Ectodermal cell (in vitro differentiated cells): ENCODE data around the gene TP53I11.

Experiments used
- H3K27ac ChIP-seq: 2 replicates; pipeline ENCODE4 v1.7.0; 2013; ENCODE audit warnings: mild to moderate bottlenecking, low read depth, low read length; ENCODE audit not compliant: insufficient read depth, poor library complexity, severe bottlenecking
- H3K27me3 ChIP-seq: 2 replicates; pipeline ENCODE4 v1.7.0; 2013; ENCODE audit warnings: mild to moderate bottlenecking, low read length; ENCODE audit not compliant: insufficient read depth, control insufficient read depth, poor library complexity, severe bottlenecking
- H3K36me3 ChIP-seq: one replicate; pipeline ENCODE4 v1.7.0; 2013; ENCODE audit warnings: low read length; ENCODE audit not compliant: control insufficient read depth, insufficient read depth
- H3K4me1 ChIP-seq: one replicate; pipeline ENCODE4 v1.7.0; 2013; ENCODE audit warnings: low read length; ENCODE audit not compliant: control insufficient read depth, insufficient read depth
- H3K4me3 ChIP-seq: 2 replicates; pipeline ENCODE4 v1.7.0; 2013; ENCODE audit warnings: low read depth, low read length, control low read depth; ENCODE audit not compliant: insufficient read depth
- H3K9me3 ChIP-seq: 2 replicates; pipeline ENCODE4 v1.7.0; 2013; ENCODE audit warnings: mild to moderate bottlenecking, low read length, moderate library complexity; ENCODE audit not compliant: control insufficient read depth
- whole genome bisulfite sequencing, 2 experiments: methylation state at CpG; one replicate each; pipeline ENCODE4 v1.1.7; 2013; ENCODE audit warnings: missing lambda C conversion rate in 2 of 2; 5-methylcytosine and 5-hydroxymethylcytosine counted together

The TP53I11 gene

GRCh38 chr11:44916331-44916730 lies 34.4 kb downstream of the TP53I11 start:
- no peaks in the 10 kb centered on the region for H3K27me3 ChIP-seq
- no peaks in the 10 kb centered on the region for H3K36me3 ChIP-seq
- no peaks in the 10 kb centered on the region for H3K9me3 ChIP-seq
- WGBS, 2 experiments: 95 to 97% methylated on average over 8 of the region's 8 CpGs
- peaks cover 6% of the 10 kb centered on the region for H3K4me1 ChIP-seq
- H3K4me3 ChIP-seq: no peak overlapping the region
- H3K27ac ChIP-seq: no peak overlapping the region

- H3K36me3 ChIP-seq: no peaks in the 10 kb centered on the region
- H3K27ac ChIP-seq: no peak overlapping the region
- 94 to 97% methylated on average over 10 of the region's 10 CpGs for WGBS, 2 experiments
- no peaks in the 10 kb centered on the region for H3K27me3 ChIP-seq
- H3K9me3 ChIP-seq: no peaks in the 10 kb centered on the region
- H3K4me1 ChIP-seq: peaks cover 13% of the 10 kb centered on the region
- H3K4me3 ChIP-seq: no peak overlapping the region
These were observed 35.1 kb downstream of the TP53I11 start for GRCh38 chr11:44915621-44916020.

- peaks cover 13% of the 10 kb centered on the region for H3K4me1 ChIP-seq
- no peaks in the 10 kb centered on the region for H3K9me3 ChIP-seq
- no peak overlapping the region for H3K4me3 ChIP-seq
- no peak overlapping the region for H3K27ac ChIP-seq
- no peaks in the 10 kb centered on the region for H3K36me3 ChIP-seq
- no peaks in the 10 kb centered on the region for H3K27me3 ChIP-seq
- WGBS, 2 experiments: 79 to 82% methylated on average over 10 of the region's 10 CpGs
These were observed 35.7 kb downstream of the TP53I11 start for GRCh38 chr11:44915004-44915403.

- Histone ChIP-seq H3K36me3 (no peaks in the 10 kb centered on the region), H3K4me3 (no peak overlapping the region), H3K9me3 (no peaks in the 10 kb centered on the region), H3K27ac (no peak overlapping the region), H3K27me3 (no peaks in the 10 kb centered on the region), H3K4me1 (peaks cover 18% of the 10 kb centered on the region)
- WGBS, 2 experiments: 97% methylated on average over 2 of the region's 2 CpGs
These were observed 36.6 kb downstream of the TP53I11 start for GRCh38 chr11:44914105-44914504.

- Histone ChIP-seq H3K36me3 (no peaks in the 10 kb centered on the region), H3K9me3 (no peaks in the 10 kb centered on the region), H3K4me1 (peaks cover 20% of the 10 kb centered on the region), H3K4me3 (no peak overlapping the region), H3K27me3 (no peaks in the 10 kb centered on the region), H3K27ac (no peak overlapping the region)
These were observed 37.2 kb downstream of the TP53I11 start for GRCh38 chr11:44913502-44913901.

GRCh38 chr11:44912270-44912987 lies 38.3 kb downstream of the TP53I11 start:
- no peak overlapping the region for H3K4me3 ChIP-seq
- H3K27me3 ChIP-seq: no peaks in the 10 kb centered on the region
- H3K4me1 ChIP-seq: peaks cover 23% of the 10 kb centered on the region
- 65 to 66% methylated on average over 12 of the region's 12 CpGs for WGBS, 2 experiments
- no peaks in the 10 kb centered on the region for H3K9me3 ChIP-seq
- H3K36me3 ChIP-seq: no peaks in the 10 kb centered on the region
- H3K27ac ChIP-seq: no peak overlapping the region

GRCh38 chr11:44911029-44911814 lies 39.5 kb downstream of the TP53I11 start:
- Histone ChIP-seq H3K36me3 (no peaks in the 10 kb centered on the region), H3K9me3 (no peaks in the 10 kb centered on the region), H3K27me3 (no peaks in the 10 kb centered on the region), H3K4me3 (no peak overlapping the region), H3K27ac (no peak overlapping the region), H3K4me1 (peaks cover 23% of the 10 kb centered on the region)
- WGBS, 2 experiments: 27 to 28% methylated on average over 24 of the region's 24 CpGs

GRCh38 chr11:44910591-44910990 lies 40.1 kb downstream of the TP53I11 start:
- Histone ChIP-seq H3K36me3 (no peaks in the 10 kb centered on the region), H3K27ac (no peak overlapping the region), H3K9me3 (no peaks in the 10 kb centered on the region), H3K27me3 (no peaks in the 10 kb centered on the region), H3K4me1 (peaks cover 23% of the 10 kb centered on the region), H3K4me3 (no peak overlapping the region)
- WGBS, 2 experiments: 92 to 93% methylated on average over 9 of the region's 9 CpGs

GRCh38 chr11:44909557-44909956 lies 41.1 kb downstream of the TP53I11 start:
- 89 to 90% methylated on average over 14 of the region's 14 CpGs for WGBS, 2 experiments

GRCh38 chr11:44906649-44907048 lies 44.0 kb downstream of the TP53I11 start:
- Histone ChIP-seq H3K27ac (no peak overlapping the region), H3K4me1 (peaks cover 18% of the 10 kb centered on the region), H3K36me3 (no peaks in the 10 kb centered on the region), H3K9me3 (no peaks in the 10 kb centered on the region), H3K4me3 (no peak overlapping the region), H3K27me3 (no peaks in the 10 kb centered on the region)
- WGBS, 2 experiments: 71 to 76% methylated on average over 5 of the region's 5 CpGs

More at GRCh38 chr11:44909557-44909956, 41.1 kb downstream of the TP53I11 start:
- Histone ChIP-seq H3K4me1 (peaks cover 23% of the 10 kb centered on the region), H3K4me3 (no peak overlapping the region), H3K9me3 (no peaks in the 10 kb centered on the region), H3K36me3 (no peaks in the 10 kb centered on the region), H3K27ac (no peak overlapping the region), H3K27me3 (no peaks in the 10 kb centered on the region)
